ENCODE results near the gene MAML2. TPM values are rescaled to one million over a fixed set of nuclear protein-coding genes. Genes with fewer than 3 reads are reported as not detected.

MAML2 gene
- total RNA-seq, 3 donors from 2014 or later (not counting 1 experiment from before 2014, with no cell fraction given) = 14.2 to 20.5 (median 16.1) TPM

- Mint-ChIP-seq H3K4me3 (no peak overlapping the region), H3K9me3 (no peaks in the 10 kb centered on the region), H3K27me3 (ENCODE audit: low read depth in 2 of 2) (no peaks in the 10 kb centered on the region), H3K27ac (no peak overlapping the region), H3K36me3 (no peaks in the 10 kb centered on the region), H3K4me1 (peaks cover 17 to 24% of the 10 kb centered on the region in 2 donors)
- H3K27me3 ChIP-seq (ENCODE audit: control insufficient read depth, insufficient read depth, low read length) = no peaks in the 10 kb centered on the region
- intact Hi-C loops (cut with micrococcal nuclease) = no loop called here
- DNase-seq (no peak), ATAC-seq (no peak)
- no peaks in the 10 kb centered on the region for H3K9me3 ChIP-seq (ENCODE audit: control insufficient read depth, insufficient read depth, low read length)
- H3K4me1 ChIP-seq (ENCODE audit: control insufficient read depth, insufficient read depth, low read length) = no peaks in the 10 kb centered on the region
- H3K36me3 ChIP-seq (ENCODE audit: control insufficient read depth, insufficient read depth, low read length) = no peaks in the 10 kb centered on the region
- no peak overlapping the region for H3K27ac ChIP-seq (ENCODE audit: low read length)
- 95% methylated on average over 5 of the region's 7 CpGs for WGBS (ENCODE audit: insufficient coverage)
- TF ChIP-seq CTCF (IDR thresholded peaks at IDR 0.05) = no peak
- H3K4me3 ChIP-seq (ENCODE audit: low read length) = no peak overlapping the region
Observed at GRCh38 chr11:96326959-96327358, 16.0 kb downstream of the MAML2 start.

GRCh38 chr11:96324912-96325311 lies 18.1 kb downstream of the MAML2 start:
- Mint-ChIP-seq H3K27ac (no peak overlapping the region), H3K9me3 (no peaks in the 10 kb centered on the region), H3K4me1 (peaks cover 12 to 15% of the 10 kb centered on the region in 2 donors), H3K27me3 (ENCODE audit: low read depth in 2 of 2) (no peaks in the 10 kb centered on the region), H3K36me3 (no peaks in the 10 kb centered on the region), H3K4me3 (no peak overlapping the region)
- Histone ChIP-seq H3K4me3 (ENCODE audit: low read length) (no peak overlapping the region), H3K4me1 (ENCODE audit: control insufficient read depth, insufficient read depth, low read length) (no peaks in the 10 kb centered on the region), H3K27me3 (ENCODE audit: control insufficient read depth, insufficient read depth, low read length) (no peaks in the 10 kb centered on the region), H3K9me3 (ENCODE audit: control insufficient read depth, insufficient read depth, low read length) (no peaks in the 10 kb centered on the region), H3K36me3 (ENCODE audit: control insufficient read depth, insufficient read depth, low read length) (no peaks in the 10 kb centered on the region), H3K27ac (ENCODE audit: low read length) (no peak overlapping the region)
- intact Hi-C loops (cut with micrococcal nuclease) = no loop called here
- ATAC-seq = no peak
- 77% methylated on average over 1 of the region's 1 CpG for WGBS (ENCODE audit: insufficient coverage)
- no peak for DNase-seq
- TF ChIP-seq CTCF (IDR thresholded peaks at IDR 0.05) = no peak

- 98% methylated on average over 6 of the region's 6 CpGs for WGBS (ENCODE audit: insufficient coverage)
- ATAC-seq (no peak), DNase-seq (no peak)
- H3K27ac Mint-ChIP-seq = no peak overlapping the region
- H3K9me3 ChIP-seq (ENCODE audit: control insufficient read depth, insufficient read depth, low read length) = no peaks in the 10 kb centered on the region
- H3K36me3 ChIP-seq (ENCODE audit: control insufficient read depth, insufficient read depth, low read length) = no peaks in the 10 kb centered on the region
- no peaks in the 10 kb centered on the region for H3K36me3 Mint-ChIP-seq
- intact Hi-C loops (cut with micrococcal nuclease) = no loop called here
- peaks cover 5 to 6% of the 10 kb centered on the region in 2 donors for H3K4me1 Mint-ChIP-seq
- H3K27me3 ChIP-seq (ENCODE audit: control insufficient read depth, insufficient read depth, low read length) = no peaks in the 10 kb centered on the region
- no peak overlapping the region for H3K4me3 Mint-ChIP-seq
- H3K9me3 Mint-ChIP-seq = no peaks in the 10 kb centered on the region
- no peak overlapping the region for H3K27ac ChIP-seq (ENCODE audit: low read length)
- TF ChIP-seq CTCF (IDR thresholded peaks at IDR 0.05) = no peak
- no peaks in the 10 kb centered on the region for H3K4me1 ChIP-seq (ENCODE audit: control insufficient read depth, insufficient read depth, low read length)
- no peaks in the 10 kb centered on the region for H3K27me3 Mint-ChIP-seq (ENCODE audit: low read depth in 2 of 2)
- H3K4me3 ChIP-seq (ENCODE audit: low read length) = no peak overlapping the region
Observed at GRCh38 chr11:96323642-96323985, 19.4 kb downstream of the MAML2 start.
